Prostate gland (tissue), 2 donors: ENCODE data around the gene MEIS2.

Experiments used
- POLR2A ChIP-seq: fragments of 450-650 bp; IDR thresholded peaks from one replicate; pipeline ENCODE4 v1.6.1; 2016; ENCODE audit warnings: antibody characterized with exemption, mild to moderate bottlenecking
- POLR2AphosphoS5 ChIP-seq: sonication (generic); formaldehyde crosslinking; IDR thresholded peaks from one replicate; pipeline ENCODE4 v1.6.1; 2017; ENCODE audit warnings: antibody characterized with exemption
- TF ChIP-seq, protein P1 (sequence below), 4 experiments: fragments of 200-600 bp in 2 of 4; fragments of 450-650 bp in 2 of 4; sonication (generic) in 2 of 4; IDR thresholded peaks; 1 replicate in 3 of 4; 2 replicates in 1 of 4; pipeline ENCODE4 v1.5.1; 2016 to 2019; ENCODE audit warnings: antibody characterized with exemption in 4 of 4, mild to moderate bottlenecking in 2 of 4, moderate library complexity in 2 of 4

- TF ChIP-seq POLR2A (no peak), POLR2AphosphoS5 (no peak)
- TF ChIP-seq, protein P1, sequence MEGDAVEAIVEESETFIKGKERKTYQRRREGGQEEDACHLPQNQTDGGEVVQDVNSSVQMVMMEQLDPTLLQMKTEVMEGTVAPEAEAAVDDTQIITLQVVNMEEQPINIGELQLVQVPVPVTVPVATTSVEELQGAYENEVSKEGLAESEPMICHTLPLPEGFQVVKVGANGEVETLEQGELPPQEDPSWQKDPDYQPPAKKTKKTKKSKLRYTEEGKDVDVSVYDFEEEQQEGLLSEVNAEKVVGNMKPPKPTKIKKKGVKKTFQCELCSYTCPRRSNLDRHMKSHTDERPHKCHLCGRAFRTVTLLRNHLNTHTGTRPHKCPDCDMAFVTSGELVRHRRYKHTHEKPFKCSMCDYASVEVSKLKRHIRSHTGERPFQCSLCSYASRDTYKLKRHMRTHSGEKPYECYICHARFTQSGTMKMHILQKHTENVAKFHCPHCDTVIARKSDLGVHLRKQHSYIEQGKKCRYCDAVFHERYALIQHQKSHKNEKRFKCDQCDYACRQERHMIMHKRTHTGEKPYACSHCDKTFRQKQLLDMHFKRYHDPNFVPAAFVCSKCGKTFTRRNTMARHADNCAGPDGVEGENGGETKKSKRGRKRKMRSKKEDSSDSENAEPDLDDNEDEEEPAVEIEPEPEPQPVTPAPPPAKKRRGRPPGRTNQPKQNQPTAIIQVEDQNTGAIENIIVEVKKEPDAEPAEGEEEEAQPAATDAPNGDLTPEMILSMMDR (IDR thresholded peaks at IDR 0.05): no peak
These were observed 200.7 kb downstream of the MEIS2 start for GRCh38 chr15:36899696-36900095.
